PC-3 (cell line): ENCODE measurements around the gene LIN37. TPM values are rescaled to one million over a fixed set of nuclear protein-coding genes. Genes with fewer than 3 reads are reported as not detected.

Experiments used
- ATAC-seq: fragments of 200-7000 bp; cut with Tn5 transposase; 2 replicates; pipeline ENCODE4 v1.9.1; 2020; ENCODE audit warnings: mild to moderate bottlenecking, moderate library complexity
- BruUV-seq: library from RNA; stranded (reverse); fragments of 400-500 nt; replicated peaks from 2 replicates; lab custom pipeline; 2021; lab: Mats Ljungman, UMichigan
- CTCF ChIA-PET: fragments of 300-600 bp; sonication (Branson Sonifier 250); formaldehyde crosslinking; loops from one replicate; lab custom pipeline; 2022; ENCODE audit warnings: antibody characterized with exemption; lab: Charles Lee
- POLR2A ChIA-PET: fragments of 300-600 bp; sonication (Branson Sonifier 250); formaldehyde crosslinking; loops from one replicate; lab custom pipeline; 2022; ENCODE audit warnings: antibody characterized with exemption; ENCODE audit not compliant: unreplicated experiment; lab: Charles Lee
- DNase-seq: peaks from one replicate; pipeline ENCODE4 v3.0.0-alpha.2; 2015
- H2AFZ ChIP-seq: fragments of 300-600 bp; sonication (generic); 2 replicates; pipeline ENCODE4 v1.6.0; 2016; ENCODE audit warnings: antibody characterized with exemption, low read length
- H3F3A ChIP-seq: fragments of 300-600 bp; sonication (generic); one replicate; pipeline ENCODE4 v1.6.0; 2017; ENCODE audit warnings: antibody characterized with exemption, low read length, control low read depth, mild to moderate bottlenecking; ENCODE audit not compliant: unreplicated experiment
- H3K27ac ChIP-seq: fragments of 300-600 bp; sonication (generic); 2 replicates; pipeline ENCODE4 v1.5.1; 2016; ENCODE audit warnings: mild to moderate bottlenecking, low read length
- H3K27me3 ChIP-seq: fragments of 300-600 bp; sonication (generic); 2 replicates; pipeline ENCODE4 v1.6.1; 2016; ENCODE audit warnings: low read length, mixed read lengths
- H3K36me3 ChIP-seq: fragments of 300-600 bp; sonication (generic); 2 replicates; pipeline ENCODE4 v1.6.1; 2016; ENCODE audit warnings: low read depth, mixed run types, low read length, mixed read lengths
- H3K4me1 ChIP-seq: fragments of 300-600 bp; sonication (generic); 2 replicates; pipeline ENCODE4 v1.5.1; 2016; ENCODE audit warnings: low read length; ENCODE audit not compliant: insufficient read depth
- H3K4me2 ChIP-seq: fragments of 300-600 bp; sonication (generic); 2 replicates; pipeline ENCODE4 v1.6.0; 2016; ENCODE audit warnings: low read length
- H3K4me3 ChIP-seq: fragments of 300-600 bp; sonication (generic); 2 replicates; pipeline ENCODE4 v1.5.1; 2016; ENCODE audit warnings: mild to moderate bottlenecking, low read length, mixed read lengths
- H3K79me2 ChIP-seq: fragments of 300-600 bp; sonication (generic); 2 replicates; pipeline ENCODE4 v1.6.1; 2017; ENCODE audit warnings: low read length, mixed read lengths
- H3K9ac ChIP-seq: fragments of 300-600 bp; sonication (generic); 2 replicates; pipeline ENCODE4 v1.6.0; 2016; ENCODE audit warnings: mild to moderate bottlenecking, low read length
- H3K9me2 ChIP-seq: fragments of 300-600 bp; sonication (generic); replicated peaks from 2 replicates; pipeline ENCODE4 v1.6.1; 2016; ENCODE audit warnings: mixed run types, low read length, mixed read lengths
- H3K9me3 ChIP-seq: fragments of 300-600 bp; sonication (generic); 2 replicates; pipeline ENCODE4 v1.6.1; 2016; ENCODE audit warnings: low read length, mixed read lengths
- H4K20me1 ChIP-seq: fragments of 300-600 bp; sonication (generic); 2 replicates; pipeline ENCODE4 v1.6.1; 2016; ENCODE audit warnings: low read length, mixed read lengths
- CTCF ChIP-seq: fragments of 300-600 bp; sonication (generic); conservative IDR thresholded peaks from 2 replicates; pipeline ENCODE4 v1.5.1; 2017; ENCODE audit warnings: antibody characterized with exemption, low read depth, mild to moderate bottlenecking, low read length
- EZH2 ChIP-seq: fragments of 300-600 bp; sonication (generic); IDR thresholded peaks from one replicate; pipeline ENCODE4 v1.6.1; 2017; ENCODE audit warnings: antibody characterized with exemption, mild to moderate bottlenecking, low read length; ENCODE audit not compliant: unreplicated experiment
- EZH2phosphoT487 ChIP-seq: fragments of 300-600 bp; sonication (generic); IDR thresholded peaks from 2 replicates; pipeline ENCODE4 v1.6.1; 2018; ENCODE audit warnings: mild to moderate bottlenecking, antibody characterized with exemption, low read length, borderline replicate concordance
- intact Hi-C: fragments of 100-400 bp; cut with micrococcal nuclease; formaldehyde crosslinking; loops from 2 replicates; pipeline ENCODE4 v1.9.0; 2023
- total RNA-seq: library from RNA; depleted of rRNA; stranded (reverse); fragments of >200 nt; gene quantifications from 2 replicates; pipeline ENCODE4 v1.2.3, GENCODE V29; 2014

Gene LIN37
- total RNA-seq, 1 experiment from 2014 or later: 8.2 TPM

DNA sequence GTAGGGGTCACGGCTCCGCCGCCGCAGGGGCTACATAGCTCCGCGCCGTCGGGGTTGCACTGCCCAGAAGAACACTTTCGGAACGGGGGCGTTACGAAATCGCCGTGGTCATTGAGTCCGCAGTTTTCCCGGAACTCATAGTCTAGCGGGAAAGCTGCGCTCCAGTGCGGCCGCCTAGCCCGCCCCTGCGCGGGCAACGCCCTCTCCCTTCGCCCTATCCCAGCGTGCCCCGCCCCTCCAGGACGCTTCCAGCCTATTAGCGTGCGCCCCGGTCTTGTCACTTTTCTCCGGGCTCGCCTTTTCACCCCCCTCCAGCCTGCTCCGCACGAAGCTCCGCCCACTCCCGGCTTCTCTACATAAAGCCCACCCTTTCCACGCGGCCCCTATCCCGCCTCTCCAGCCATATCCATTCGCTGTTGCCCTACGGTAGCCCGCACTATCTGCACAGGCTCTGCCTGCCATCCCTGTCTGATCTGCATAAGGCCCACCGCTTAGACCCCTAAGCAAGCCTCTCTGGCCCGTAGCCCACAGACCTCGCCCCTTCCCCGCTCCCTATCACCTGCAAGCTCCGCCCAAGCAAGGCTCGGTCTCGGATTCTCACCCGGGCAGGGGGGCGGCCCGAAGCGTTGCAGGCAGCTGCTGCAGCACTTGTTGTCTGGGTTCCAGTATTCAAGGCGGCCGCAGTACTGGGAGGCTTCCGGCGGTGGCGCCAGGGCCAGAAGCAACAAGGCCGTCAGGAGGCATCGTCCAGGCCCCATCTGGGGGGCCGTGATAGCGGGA, 7.8 kb upstream of the LIN37 start:
- BruUV-seq: no TSS peak

DNA sequence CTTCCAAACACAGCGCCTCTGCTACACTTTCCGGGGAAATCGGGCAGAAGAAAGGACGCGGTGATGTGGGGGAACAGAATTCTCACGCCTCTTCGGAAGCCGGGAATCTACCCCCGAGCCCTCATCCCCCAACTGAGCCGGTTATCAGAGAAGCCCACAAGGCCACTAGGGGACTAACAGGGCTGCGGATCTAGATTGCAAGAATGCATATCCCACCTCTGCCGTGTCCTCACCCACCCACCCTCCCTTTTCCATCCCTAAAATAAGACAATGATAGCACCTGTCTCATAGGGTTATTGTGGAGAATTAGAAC, 7.2 kb upstream of the LIN37 start:
- H3K36me3 ChIP-seq: no peaks in the 10 kb centered on the region
- no peaks in the 10 kb centered on the region for H3K27me3 ChIP-seq
- H4K20me1 ChIP-seq: no peaks in the 10 kb centered on the region
- BruUV-seq: no TSS peak
- ChIA-PET POLR2A (no interaction called here), CTCF (no interaction called here)
- peak overlapping the region; percentile 28; the same call in 1 of the 2 replicates for H3K9ac ChIP-seq
- peaks cover 6% of the 10 kb centered on the region for H3K79me2 ChIP-seq
- H2AFZ ChIP-seq: peak overlapping the region; percentile 77
- H3K9me3 ChIP-seq: no peaks in the 10 kb centered on the region
- H3K4me2 ChIP-seq: peak overlapping the region; percentile 94
- H3F3A ChIP-seq: no peaks in the 10 kb centered on the region
- peaks cover 11% of the 10 kb centered on the region for H3K4me1 ChIP-seq
- TF ChIP-seq EZH2: no peak
- no peak for TF ChIP-seq CTCF
- TF ChIP-seq EZH2phosphoT487: no peak
- no peak overlapping the region for H3K27ac ChIP-seq
- intact Hi-C loops: loop anchor here (2.0 kb wide), 1 partner anchor 34 kb away; the partner anchor contains the start of gene ARHGAP33
- peak overlapping the region; percentile 70 for H3K4me3 ChIP-seq
- DNase-seq (no peak), ATAC-seq (no peak)
- no peaks in the 10 kb centered on the region for H3K9me2 ChIP-seq

More for the DNA sequence above, 7.8 kb upstream of the LIN37 start:
- DNase-seq: peak; percentile 91
- ATAC-seq: peak; percentile 83
- peak overlapping the region; percentile 70 for H3K4me3 ChIP-seq
- H3K9ac ChIP-seq: peak overlapping the region; percentile 32
- H3K4me2 ChIP-seq: peak overlapping the region; percentile 94
- H3K9me2 ChIP-seq: no peaks in the 10 kb centered on the region
- no peaks in the 10 kb centered on the region for H3F3A ChIP-seq
- no peak overlapping the region for H3K27ac ChIP-seq
- peak overlapping the region; percentile 78 for H2AFZ ChIP-seq
- 0 out of 2 replicates have a peak, but pooled peaks have one; percentile 21 for TF ChIP-seq CTCF
- no peak for TF ChIP-seq EZH2phosphoT487
- TF ChIP-seq EZH2: no peak
- no peaks in the 10 kb centered on the region for H3K27me3 ChIP-seq
- ChIA-PET CTCF (no interaction called here), POLR2A (interaction anchor here (0.6 kb wide), 3 partner anchors 35 to 396 kb away, joined by 3 to 4 read pairs (median 3); no protein-coding TSS in a partner anchor)
- peaks cover under 1% of the 10 kb centered on the region for H3K79me2 ChIP-seq
- no peaks in the 10 kb centered on the region for H3K36me3 ChIP-seq
- H3K9me3 ChIP-seq: no peaks in the 10 kb centered on the region
- H4K20me1 ChIP-seq: no peaks in the 10 kb centered on the region
- intact Hi-C loops: loop anchor here (2.0 kb wide), 1 partner anchor 34 kb away; the partner anchor contains the start of gene ARHGAP33
- peaks cover 9% of the 10 kb centered on the region for H3K4me1 ChIP-seq

GRCh38 chr19:35742121-35742724, 6.2 kb upstream of the LIN37 start, which contains the start of gene IGFLR1:
Gene IGFLR1, minus strand, starts transcription at chr19:35742452. Its CDS starts 1,272 bp downstream, at chr19:35741180.
- DNase-seq (no peak), ATAC-seq (no peak)
- Histone ChIP-seq H2AFZ (no peak within 1 kb of the TSS), H3K36me3 (no peaks in the 10 kb centered on the region), H4K20me1 (no peaks in the 10 kb centered on the region), H3K27me3 (no peaks in the 10 kb centered on the region), H3K9ac (no peak within 1 kb of the TSS), H3K4me1 (peaks cover 18% of the 10 kb centered on the region), H3K9me2 (no peaks in the 10 kb centered on the region), H3K9me3 (no peaks in the 10 kb centered on the region), H3F3A (no peaks in the 10 kb centered on the region), H3K4me2 (no peak within 1 kb of the TSS), H3K27ac (no peak within 1 kb of the TSS), H3K4me3 (no peak within 1 kb of the TSS), H3K79me2 (peaks cover 14% of the 10 kb centered on the region)
- no TSS peak for BruUV-seq
- intact Hi-C loops: no loop called here
- POLR2A ChIA-PET: no interaction called here
- CTCF ChIA-PET: no interaction called here
- TF ChIP-seq EZH2: no peak
- TF ChIP-seq CTCF: no peak
- no peak for TF ChIP-seq EZH2phosphoT487
